K562 (cell line): ENCODE measurements around the gene ARID4B. TPM values are rescaled to one million over a fixed set of nuclear protein-coding genes. Genes with fewer than 3 reads are reported as not detected.

ENCODE experiments used
- ATAC-seq: fragments of 200-7000 bp; cut with Tn5 transposase; 3 replicates; pipeline ENCODE4 v1.9.1; 2020; ENCODE audit warnings: moderate library complexity
- BruUV-seq: library from RNA; stranded (reverse); fragments of 400-500 nt; replicated peaks from 2 replicates; lab custom pipeline; 2021; lab: Mats Ljungman, UMichigan
- CTCF ChIA-PET: fragments of 300-600 bp; formaldehyde crosslinking; extraction: SDS; loops from one replicate; lab custom pipeline; 2021; ENCODE audit warnings: low intra/inter-chr PET ratio; lab: Yijun Ruan, JAX
- POLR2A ChIA-PET: fragments of 300-600, 350-650 bp; sonication (Branson Sonifier 250); formaldehyde crosslinking; extraction: SDS; loops from one replicate; lab custom pipeline; 2021; ENCODE audit warnings: antibody characterized with exemption, inconsistent platforms; lab: Yijun Ruan, JAX
- DNase-seq, 4 experiments: peaks; one replicate each; pipeline versions ENCODE4 v3.0.0 to v3.0.0-alpha.2; 2011 to 2018; ENCODE audit warnings: low spot score in 3 of 4, mixed read lengths in 3 of 4; ENCODE audit errors: extremely low read depth in 1 of 4
- FAIRE-seq: peaks from 2 replicates; lab custom pipeline; 2011; peaks lifted over from hg19 to GRCh38; lab: Jason Lieb, UNC
- H2AFZ ChIP-seq: 2 replicates; pipeline ENCODE4 v1.6.0; 2011; ENCODE audit warnings: low read depth, low read length, control low read depth, inconsistent platforms
- H3K27ac ChIP-seq: fragments of 200-600 bp; 3 replicates; pipeline ENCODE4 v1.8.0; 2011; ENCODE audit warnings: low read depth, mild to moderate bottlenecking, control low read depth, inconsistent platforms, low read length, moderate library complexity, mixed read lengths; ENCODE audit errors: extremely low read depth
- H3K27me3 ChIP-seq, 2 experiments: fragments of 300-600 bp in 1 of 2; 2 replicates in 1 of 2; 3 replicates in 1 of 2; pipeline versions ENCODE4 v1.6.0 to v1.8.0; 2011; ENCODE audit warnings: inconsistent platforms in 2 of 2, low read length in 2 of 2, mild to moderate bottlenecking in 1 of 2, mixed read lengths in 1 of 2, moderate library complexity in 1 of 2; ENCODE audit not compliant: control insufficient read depth in 2 of 2, insufficient read depth in 2 of 2
- H3K36me3 ChIP-seq: fragments of 300-600 bp; 3 replicates; pipeline ENCODE4 v1.8.0; 2011; ENCODE audit warnings: mild to moderate bottlenecking, low read length, inconsistent platforms; ENCODE audit not compliant: control insufficient read depth, insufficient read depth
- H3K4me1 ChIP-seq, 2 experiments: fragments of 200-600 bp in 1 of 2; replicated peaks in 1 of 2; 2 replicates in 1 of 2; 3 replicates in 1 of 2; pipeline versions ENCODE4 v1.5.1 to v1.8.0; 2011; ENCODE audit warnings: inconsistent platforms in 2 of 2, low read length in 2 of 2, mild to moderate bottlenecking in 1 of 2, mixed read lengths in 1 of 2, moderate library complexity in 1 of 2; ENCODE audit not compliant: control insufficient read depth in 2 of 2, insufficient read depth in 2 of 2
- H3K4me2 ChIP-seq: 2 replicates; pipeline ENCODE4 v1.6.1; 2011; ENCODE audit warnings: low read length, control low read depth, inconsistent platforms, mixed read lengths; ENCODE audit not compliant: insufficient read depth
- H3K4me3 ChIP-seq: fragments of 200-600 bp; sonication (generic), shearing (Covaris generic); 2 replicates; pipeline ENCODE4 v1.5.1; 2016; ENCODE audit warnings: control low read depth, inconsistent platforms
- H3K79me2 ChIP-seq: fragments of 200-600 bp; 3 replicates; pipeline ENCODE4 v1.8.0; 2011; ENCODE audit warnings: low read length, inconsistent platforms; ENCODE audit not compliant: control insufficient read depth, insufficient read depth
- H3K9ac ChIP-seq, 2 experiments: 2 replicates each; pipeline versions ENCODE4 v1.6.0 to v1.6.1; 2011; ENCODE audit warnings: low read depth in 2 of 2, low read length in 2 of 2, control low read depth in 1 of 2, inconsistent platforms in 1 of 2, mild to moderate bottlenecking in 1 of 2, mixed read lengths in 1 of 2; ENCODE audit not compliant: insufficient read depth in 1 of 2
- H3K9me1 ChIP-seq: one replicate; pipeline ENCODE4 v1.6.0; 2011; ENCODE audit warnings: inconsistent platforms, mild to moderate bottlenecking, low read length, moderate library complexity; ENCODE audit not compliant: control insufficient read depth, insufficient read depth
- H3K9me3 ChIP-seq: replicated peaks from 2 replicates; pipeline ENCODE4 v1.5.1; 2011; ENCODE audit warnings: low read depth, low read length, inconsistent platforms; ENCODE audit not compliant: control insufficient read depth, insufficient read depth
- H4K20me1 ChIP-seq: replicated peaks from 2 replicates; pipeline ENCODE4 v1.6.1; 2011; ENCODE audit warnings: low read length, inconsistent platforms, mixed read lengths; ENCODE audit not compliant: control insufficient read depth, insufficient read depth
- ATF1 ChIP-seq, 2 experiments: fragments of 450-650 bp in 1 of 2; IDR thresholded peaks; 2 replicates each; pipeline ENCODE4 v1.6.1; 2016; ENCODE audit warnings: missing compliant biosample characterization in 1 of 2, missing genetic modification characterization in 1 of 2
- DNMT1 ChIP-seq: fragments of 450-650 bp; IDR thresholded peaks from 2 replicates; pipeline ENCODE4 v1.6.1; 2016; ENCODE audit warnings: antibody characterized with exemption, mild to moderate bottlenecking
- HMG20B ChIP-seq: fragments of 250-450 bp; sonication (Bioruptor Pico); IDR thresholded peaks from 2 replicates; pipeline ENCODE4 v1.5.0; 2021; ENCODE audit warnings: mild to moderate bottlenecking
- MTA2 ChIP-seq: fragments of 450-650 bp; IDR thresholded peaks from 2 replicates; pipeline ENCODE4 v1.6.1; 2016; ENCODE audit warnings: low read depth
- NR3C1 ChIP-seq: sonication (generic); formaldehyde crosslinking; IDR thresholded peaks from 2 replicates; pipeline ENCODE4 v1.8.1; 2022; ENCODE audit warnings: missing genetic modification reagents
- RBM25 ChIP-seq: fragments of 200-400 bp; formaldehyde crosslinking; IDR thresholded peaks from 2 replicates; pipeline ENCODE4 v1.6.1; 2018; ENCODE audit warnings: low read length, low read depth, moderate library complexity; ENCODE audit not compliant: severe bottlenecking
- SIN3A ChIP-seq, 2 experiments: fragments of 150-350 bp in 1 of 2; IDR thresholded peaks; 2 replicates each; pipeline ENCODE4 v1.6.1; 2011 to 2016; ENCODE audit warnings: borderline replicate concordance in 2 of 2, low read depth in 2 of 2, low read length in 2 of 2, mild to moderate bottlenecking in 2 of 2, moderate library complexity in 2 of 2; ENCODE audit not compliant: control insufficient read depth in 1 of 2
- XRCC5 ChIP-seq: fragments of 200-400 bp; formaldehyde crosslinking; IDR thresholded peaks from 2 replicates; pipeline ENCODE4 v1.6.1; 2017; ENCODE audit warnings: low read depth, mild to moderate bottlenecking, low read length
- ZNF766 ChIP-seq: fragments of 200-800 bp; sonication (Bioruptor generic); conservative IDR thresholded peaks from 2 replicates; pipeline ENCODE4 v1.6.1; 2016; ENCODE audit warnings: missing genetic modification characterization, missing compliant biosample characterization
- WGBS: fragments of 100-300 bp; shearing (Covaris generic); methylation state at CpG from one replicate; pipeline ENCODE4 v1.1.6; 2016; ENCODE audit warnings: low coverage, mixed read lengths; ENCODE audit not compliant: insufficient coverage; ENCODE audit errors: missing lambda C conversion rate; 5-methylcytosine and 5-hydroxymethylcytosine counted together
- in situ Hi-C: fragments of 300-500 bp; cut with MboI; formaldehyde crosslinking; loops from 4 replicates; pipeline ENCODE4 v1.15.0; 2018; ENCODE audit warnings: inconsistent platforms, mixed read lengths
- intact Hi-C: fragments of 100-400 bp; cut with micrococcal nuclease; formaldehyde crosslinking; loops from 2 replicates; pipeline ENCODE4 v1.14.2; 2022
- polyA plus RNA-seq, 8 experiments: library from polyadenylated mRNA; depleted of rRNA in 4 of 8; stranded (reverse) in 5 of 8; unstranded in 3 of 8; fragments of >200 nt; fragmentation: Nextera tagmentation in 2 of 8; fragmentation: Illumina TruSeq in 1 of 8; extraction: Ambion mirVana in 2 of 8; extraction: Trizol in 1 of 8; gene quantifications; 2 replicates each; pipeline versions ENCODE4 v1.2.1 to v1.2.3, GENCODE V29; 2011 to 2014; ENCODE audit warnings: inconsistent platforms in 1 of 8, missing spikeins in 1 of 8
- total RNA-seq, 7 experiments: library from RNA; depleted of rRNA in 6 of 7; stranded (reverse); fragments of >200 nt in 6 of 7; fragmentation: Illumina TruSeq in 2 of 7; extraction: Trizol in 2 of 7; gene quantifications; 2 replicates each; pipeline versions ENCODE4 v1.2.1 to v1.2.3, GENCODE V29; 2011 to 2021; ENCODE audit warnings: low replicate concordance in 1 of 7

The ARID4B gene
- total and polyA plus RNA-seq, 9 of the 15 experiments (the other 6 are each of a cell fraction or from before 2014, with no cell fraction given) = 8.4 to 38.9 (median 18.5) TPM

- FAIRE-seq (no peak), DNase-seq (no peak), ATAC-seq (no peak)
- Histone ChIP-seq H3K9me3 (no peaks in the 10 kb centered on the region), H3K9ac (no peak overlapping the region), H3K36me3 (peaks cover 57% of the 10 kb centered on the region), H3K27ac (no peak overlapping the region), H3K79me2 (no peaks in the 10 kb centered on the region), H3K27me3 (no peaks in the 10 kb centered on the region), H3K4me3 (no peak overlapping the region), H4K20me1 (no peaks in the 10 kb centered on the region), H3K4me1 (no peaks in the 10 kb centered on the region), H3K9me1 (no peaks in the 10 kb centered on the region), H3K4me2 (no peak overlapping the region), H2AFZ (no peak overlapping the region)
- TF ChIP-seq HMG20B (CRISPR knock-in tag) = no peak
- TF ChIP-seq RBM25 = no peak
- TF ChIP-seq NR3C1 (CRISPR knock-in tag) = no peak
- TF ChIP-seq ZNF766 (CRISPR knock-in tag) = no peak
- no peak for TF ChIP-seq ATF1 (CRISPR knock-in tag; IDR thresholded peaks at IDR 0.05)
- TF ChIP-seq ATF1 (tag; IDR thresholded peaks at IDR 0.05) = no peak
- TF ChIP-seq DNMT1 = no peak
- in situ Hi-C loops (no loop called here), intact Hi-C loops (no loop called here)
- no TSS peak for BruUV-seq
- 93% methylated on average over 2 of the region's 2 CpGs for WGBS
- ChIA-PET CTCF (no interaction called here), POLR2A (interaction anchor here (0.8 kb wide), 1 partner anchor 270 kb away, joined by 3 read pairs; no protein-coding TSS in a partner anchor)
Observed at GRCh38 chr1:235229868-235230267, 98.1 kb downstream of the ARID4B start.

GRCh38 chr1:235227414-235227813 is 100.6 kb downstream of the ARID4B start:
- no peak for FAIRE-seq
- intact Hi-C loops = no loop called here
- no TSS peak for BruUV-seq

More at GRCh38 chr1:235227414-235227813, 100.6 kb downstream of the ARID4B start:
- Histone ChIP-seq H3K27ac (no peak overlapping the region), H2AFZ (no peak overlapping the region), H4K20me1 (no peaks in the 10 kb centered on the region), H3K27me3 (no peaks in the 10 kb centered on the region), H3K9ac (no peak overlapping the region), H3K4me1 (no peaks in the 10 kb centered on the region), H3K9me1 (no peaks in the 10 kb centered on the region), H3K4me3 (no peak overlapping the region), H3K36me3 (peaks cover 66% of the 10 kb centered on the region), H3K9me3 (no peaks in the 10 kb centered on the region), H3K4me2 (no peak overlapping the region), H3K79me2 (no peaks in the 10 kb centered on the region)
- TF ChIP-seq XRCC5 = no peak
- no peak for TF ChIP-seq SIN3A (IDR thresholded peaks at IDR 0.05; ENCODE audit: borderline replicate concordance in 2 of 2, control insufficient read depth in 1 of 2, low read depth in 2 of 2, low read length in 2 of 2)
- TF ChIP-seq MTA2 = no peak
- no peak for DNase-seq
- ChIA-PET CTCF (no interaction called here), POLR2A (interaction anchor here (1.1 to 1.8 kb wide), 2 partner anchors 9 to 13 kb away, joined by 3 to 4 read pairs; no protein-coding TSS in a partner anchor)
- no peak for ATAC-seq
- in situ Hi-C loops = no loop called here
- WGBS = 92% methylated on average over 1 of the region's 1 CpG
